GM12875 (cell line): ENCODE measurements around the gene EPS8L3.
"Not testable (repeated sequence)": the region's sequence is repeated elsewhere in the genome, so short reads cannot be mapped to it uniquely, and the experiment has no call there.

ENCODE experiments used
- H3K4me3 ChIP-seq: one replicate; pipeline ENCODE4 v1.5.1; 2011; ENCODE audit warnings: low read depth, low read length, control low read depth
- CTCF ChIP-seq: IDR thresholded peaks from 2 replicates; pipeline ENCODE4 v1.5.1; 2011; ENCODE audit warnings: low read depth, mild to moderate bottlenecking, control low read depth, inconsistent platforms, low read length, moderate library complexity, borderline replicate concordance; ENCODE audit not compliant: insufficient read depth

The EPS8L3 gene

GRCh38 chr1:109705411-109705810 lies 58.3 kb downstream of the EPS8L3 start:
- H3K4me3 ChIP-seq, result no peak overlapping the region
- TF ChIP-seq CTCF, result no peak

DNA sequence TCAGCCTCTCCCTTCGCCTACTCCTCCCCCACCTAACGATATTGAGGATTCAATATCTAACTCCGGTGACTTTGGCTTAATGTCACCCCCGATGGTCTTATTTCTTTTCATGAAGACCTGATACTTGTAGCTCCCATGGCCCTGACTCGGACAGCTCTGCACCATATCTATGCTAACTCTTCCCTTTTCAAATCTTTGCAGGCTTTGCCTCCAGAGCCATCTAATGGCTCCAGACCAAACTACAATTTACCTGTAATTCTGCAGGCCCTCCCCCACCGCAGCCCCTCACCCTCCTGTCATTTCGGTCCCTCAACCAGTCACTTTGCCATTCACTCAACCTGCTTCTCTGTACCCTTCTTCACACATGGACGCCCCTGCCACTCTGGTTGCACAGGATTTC lies 59.5 kb downstream of the EPS8L3 start:
- no peak overlapping the region for H3K4me3 ChIP-seq
- no peak for TF ChIP-seq CTCF

- not testable (repeated sequence) for H3K4me3 ChIP-seq
Observed at GRCh38 chr1:109702940-109703339, 60.8 kb downstream of the EPS8L3 start.
